GM18505 (cell line): ENCODE results near the gene FAM131A.
"Not testable (repeated sequence)": the region's sequence is repeated elsewhere in the genome, so short reads cannot be mapped to it uniquely, and the experiment has no call there.

Source experiments
- ATAC-seq: cut with Tn5 transposase; IDR thresholded peaks from one replicate; pipeline ENCODE4 v1.9.1; 2021; ENCODE audit not compliant: unreplicated experiment
- POLR2A ChIP-seq: IDR thresholded peaks from 4 replicates; pipeline ENCODE4 v1.6.1; 2011; ENCODE audit warnings: borderline replicate concordance; ENCODE audit not compliant: insufficient read depth, insufficient read length; ENCODE audit errors: extremely low read depth

Gene FAM131A

DNA sequence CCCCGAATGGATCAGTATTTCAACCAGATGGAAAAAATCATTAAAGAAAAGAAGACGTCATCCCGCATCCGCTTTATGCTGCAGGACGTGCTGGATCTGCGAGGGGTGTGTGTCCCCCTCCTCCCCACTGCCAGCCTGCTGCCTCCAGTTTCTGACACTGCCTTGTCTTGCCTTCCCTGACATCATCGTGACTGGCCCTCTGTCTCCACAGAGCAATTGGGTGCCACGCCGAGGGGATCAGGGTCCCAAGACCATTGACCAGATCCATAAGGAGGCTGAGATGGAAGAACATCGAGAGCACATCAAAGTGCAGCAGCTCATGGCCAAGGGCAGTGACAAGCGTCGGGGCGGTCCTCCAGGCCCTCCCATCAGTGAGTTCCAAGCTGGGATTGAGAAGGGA is 12.1 kb upstream of the FAM131A start:
- TF ChIP-seq POLR2A, result no peak
- ATAC-seq, result no peak

DNA sequence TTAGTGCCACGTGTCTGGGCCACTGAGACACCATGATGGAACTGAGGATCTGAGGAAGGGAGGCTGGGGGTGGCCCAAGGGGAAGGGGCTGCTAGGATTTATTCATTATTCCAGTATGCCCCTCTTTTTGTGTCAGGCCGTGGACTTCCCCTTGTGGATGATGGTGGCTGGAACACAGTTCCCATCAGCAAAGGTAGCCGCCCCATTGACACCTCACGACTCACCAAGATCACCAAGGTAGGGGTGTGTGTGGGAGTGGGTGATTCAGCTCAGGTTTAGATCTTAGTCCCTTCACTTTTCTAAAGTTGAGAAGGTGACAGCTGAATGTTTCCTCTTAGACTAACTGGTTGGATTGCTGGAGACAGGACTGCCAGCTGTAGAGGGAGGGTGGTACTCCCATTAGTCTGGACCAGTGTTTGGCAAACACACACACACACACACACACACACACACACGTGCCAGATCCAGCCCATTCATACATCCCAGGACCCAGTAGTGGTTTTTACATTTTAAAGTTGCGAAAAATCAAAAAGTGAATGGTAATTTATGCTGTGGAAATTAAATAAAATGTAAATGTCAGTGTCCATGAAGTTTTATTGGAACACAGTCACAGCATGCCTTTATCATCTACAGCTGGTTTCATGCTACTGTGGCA is 11.6 kb upstream of the FAM131A start:
- no peak for ATAC-seq

DNA sequence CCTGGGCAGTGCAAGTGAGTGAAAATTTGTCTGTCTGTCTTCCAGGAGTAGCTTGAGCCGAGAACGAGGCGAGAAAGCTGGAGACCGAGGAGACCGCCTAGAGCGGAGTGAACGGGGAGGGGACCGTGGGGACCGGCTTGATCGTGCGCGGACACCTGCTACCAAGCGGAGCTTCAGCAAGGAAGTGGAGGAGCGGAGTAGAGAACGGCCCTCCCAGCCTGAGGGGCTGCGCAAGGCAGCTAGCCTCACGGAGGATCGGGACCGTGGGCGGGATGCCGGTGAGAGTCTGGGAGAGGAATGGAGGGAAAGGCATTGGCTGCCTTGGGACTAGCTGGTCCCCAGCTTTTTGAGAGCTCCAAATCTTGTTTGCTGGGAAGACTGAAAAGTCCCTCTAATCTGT is 10.2 kb upstream of the FAM131A start:
- no peak for ATAC-seq
- no peak for TF ChIP-seq POLR2A

More for the DNA sequence above, 11.6 kb upstream of the FAM131A start:
- TF ChIP-seq POLR2A, result no peak

DNA sequence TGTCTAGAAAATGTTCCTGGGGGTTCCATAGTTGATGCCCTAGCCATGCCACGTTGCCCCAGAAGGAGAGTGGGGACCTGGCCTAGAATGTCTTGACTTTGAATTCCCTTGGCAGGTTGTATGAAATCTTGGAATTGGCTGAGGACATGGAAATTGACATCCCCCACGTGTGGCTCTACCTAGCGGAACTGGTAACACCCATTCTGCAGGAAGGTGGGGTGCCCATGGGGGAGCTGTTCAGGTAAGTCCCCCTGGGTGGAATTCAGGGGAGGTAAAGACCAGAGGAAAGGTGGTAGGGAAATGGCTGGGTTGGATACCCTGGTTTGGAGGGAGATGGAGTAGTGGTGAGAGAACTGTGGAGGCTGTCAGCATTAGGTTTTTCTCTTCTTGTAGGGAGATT is 8.9 kb upstream of the FAM131A start:
- TF ChIP-seq POLR2A, result no peak
- ATAC-seq, result no peak

DNA sequence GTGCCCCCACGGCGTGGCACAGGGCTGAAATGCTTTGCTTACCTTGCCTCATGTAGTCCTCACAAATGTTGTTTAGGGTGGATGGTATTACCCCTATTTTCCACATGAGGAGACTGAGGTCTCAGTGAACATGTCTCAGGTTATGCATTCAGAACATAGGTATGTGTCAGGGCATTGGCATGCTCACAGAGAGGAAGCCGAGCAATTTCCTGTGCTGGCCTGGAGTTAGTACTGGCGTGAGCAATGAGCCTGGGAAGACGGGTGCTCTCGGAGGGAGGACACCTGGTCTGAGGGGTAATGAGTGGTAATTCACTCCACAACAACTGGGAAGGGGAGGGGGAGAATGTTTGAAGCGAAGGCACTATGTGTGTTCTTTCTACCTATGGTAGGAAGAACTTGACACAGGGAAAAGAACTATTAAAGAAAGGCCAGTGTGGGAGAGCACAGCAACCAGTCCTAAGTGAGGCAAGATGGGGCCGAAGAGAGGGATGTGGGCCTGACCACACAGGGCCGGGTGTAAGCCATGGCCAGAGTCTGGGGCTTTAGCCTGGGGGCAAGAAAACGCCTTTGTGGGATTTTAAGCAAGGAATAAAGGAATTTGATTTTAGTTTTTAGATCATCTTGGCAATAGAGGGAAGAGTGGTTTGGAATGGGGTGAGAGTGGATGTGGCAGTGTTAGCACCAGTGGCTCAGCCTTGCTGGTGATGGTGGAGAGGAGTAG is 4.9 kb upstream of the FAM131A start:
- no peak for ATAC-seq
- no peak for TF ChIP-seq POLR2A

DNA sequence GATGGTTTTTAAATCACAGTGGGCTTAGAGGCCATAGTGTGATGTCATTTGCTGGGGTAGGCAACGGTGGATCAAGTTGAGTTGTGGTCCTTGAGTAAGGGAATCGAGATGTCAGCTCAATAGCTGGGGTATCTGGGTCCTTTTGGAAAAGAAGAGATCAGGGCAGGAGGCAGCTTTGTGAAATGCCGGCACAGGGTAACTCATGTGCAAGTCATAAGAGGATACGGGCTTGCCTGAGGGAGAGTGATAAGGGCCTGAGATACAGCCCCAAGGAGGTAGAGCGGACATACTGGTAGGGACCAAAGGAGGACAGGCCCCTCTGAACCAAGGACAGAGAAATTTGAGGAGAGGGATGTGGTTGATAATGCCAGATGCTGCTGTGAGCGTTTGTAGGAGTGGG is 4.2 kb upstream of the FAM131A start:
- no peak for ATAC-seq
- no peak for TF ChIP-seq POLR2A

DNA sequence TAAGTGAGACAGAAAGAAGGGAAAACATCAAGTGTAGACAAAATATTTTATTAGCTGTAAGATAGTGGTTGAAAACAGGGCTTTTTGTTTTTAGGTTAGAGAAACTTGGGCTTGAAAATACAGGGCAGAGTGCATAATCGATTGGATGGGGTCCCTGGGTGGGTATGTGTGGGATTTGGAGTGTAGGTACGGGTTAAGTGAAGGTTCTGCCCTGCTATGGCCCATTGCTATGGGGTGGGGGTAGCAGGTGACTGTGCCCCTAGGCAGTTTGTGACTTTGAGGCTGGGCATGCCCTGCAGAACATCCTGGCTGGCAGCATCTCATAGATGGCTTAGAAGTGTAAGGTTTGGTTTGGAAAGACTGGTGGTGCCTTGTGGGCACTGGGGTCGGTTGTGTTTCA is 3.7 kb upstream of the FAM131A start:
- ATAC-seq, result no peak
- no peak for TF ChIP-seq POLR2A

DNA sequence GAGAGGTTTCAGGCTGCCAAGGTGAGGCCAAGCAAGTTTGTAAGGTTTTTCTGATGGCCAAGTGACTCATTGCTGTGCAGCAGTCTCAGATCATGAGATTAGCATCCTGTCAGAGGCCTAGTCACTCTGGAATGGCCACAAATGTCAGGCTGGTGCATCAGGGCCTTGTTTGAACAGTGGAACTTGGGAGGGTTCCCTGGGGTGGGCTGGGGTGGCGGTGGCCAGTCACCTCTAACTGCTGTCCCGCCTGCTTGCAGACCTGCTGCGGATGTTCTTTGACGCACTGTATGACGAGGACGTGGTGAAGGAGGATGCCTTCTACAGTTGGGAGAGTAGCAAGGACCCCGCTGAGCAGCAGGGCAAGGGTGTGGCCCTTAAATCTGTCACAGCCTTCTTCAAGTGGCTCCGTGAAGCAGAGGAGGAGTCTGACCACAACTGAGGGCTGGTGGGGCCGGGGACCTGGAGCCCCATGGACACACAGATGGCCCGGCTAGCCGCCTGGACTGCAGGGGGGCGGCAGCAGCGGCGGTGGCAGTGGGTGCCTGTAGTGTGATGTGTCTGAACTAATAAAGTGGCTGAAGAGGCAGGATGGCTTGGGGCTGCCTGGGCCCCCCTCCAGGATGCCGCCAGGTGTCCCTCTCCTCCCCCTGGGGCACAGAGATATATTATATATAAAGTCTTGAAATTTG is 2.8 kb upstream of the FAM131A start:
- TF ChIP-seq POLR2A, result no peak
- no peak for ATAC-seq

DNA sequence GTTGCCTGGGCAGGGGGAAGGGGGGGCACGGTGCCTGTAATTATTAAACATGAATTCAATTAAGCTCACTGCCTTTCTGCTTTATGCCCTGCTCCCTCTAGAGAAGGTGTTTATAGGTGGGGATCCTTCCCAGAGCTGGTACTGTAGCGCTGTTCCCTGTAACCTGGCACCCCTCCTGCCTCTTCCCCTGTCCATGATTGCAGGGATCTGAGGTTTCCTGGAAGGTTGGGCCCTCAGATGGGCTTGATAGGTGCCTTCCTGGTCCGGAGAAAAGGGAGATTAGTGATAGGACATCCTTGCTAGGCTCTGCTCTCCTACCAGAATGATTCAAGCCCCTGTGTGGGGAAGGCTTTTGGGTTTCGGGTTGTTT is 2.1 kb upstream of the FAM131A start:
- ATAC-seq, result no peak
- TF ChIP-seq POLR2A, result no peak

DNA sequence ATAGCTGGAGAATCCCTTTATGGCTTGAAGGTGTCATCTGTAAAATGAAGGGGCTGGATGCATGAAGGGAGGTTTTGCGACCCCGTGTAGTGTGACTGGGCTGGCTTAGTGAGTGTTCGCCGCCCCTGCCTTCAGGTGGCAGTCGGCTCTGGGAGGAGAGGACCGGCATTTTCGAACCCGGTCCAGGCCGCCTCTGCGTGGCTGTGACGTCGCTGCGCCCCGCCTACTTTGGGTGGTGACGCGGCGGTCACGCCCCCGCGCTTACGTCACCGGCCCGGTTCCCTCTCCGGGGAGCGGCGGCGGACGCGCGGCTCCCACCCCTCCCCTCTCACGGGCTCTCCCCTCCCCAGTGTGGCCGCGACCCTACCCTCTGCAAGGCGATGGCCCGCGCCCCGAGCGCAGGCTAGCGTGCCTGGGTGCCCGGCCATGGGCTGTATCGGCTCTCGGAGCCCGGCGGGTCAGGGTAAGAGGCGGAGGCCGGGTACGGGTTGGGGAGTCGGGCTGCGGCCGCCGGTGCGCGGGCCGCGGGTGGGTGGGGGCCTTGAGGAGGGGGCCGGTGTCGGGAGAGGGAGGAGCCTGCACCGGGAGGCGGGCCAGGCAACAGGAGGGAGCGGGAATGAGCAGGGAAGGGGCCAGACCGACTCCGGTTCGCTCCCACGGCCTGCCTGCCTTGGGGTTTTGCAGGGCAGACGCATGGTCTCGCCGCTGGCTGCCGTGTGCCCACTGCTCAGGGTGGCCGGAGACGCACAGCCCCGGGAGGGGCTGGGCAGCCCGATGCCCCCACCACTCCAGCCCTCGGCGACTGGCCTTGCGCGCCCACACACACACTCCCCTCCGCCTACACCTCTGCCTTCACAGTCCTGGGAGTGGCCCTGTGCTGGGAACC is 1.5 kb upstream of the FAM131A start:
- peak; percentile 81 for ATAC-seq
- peak; percentile 50 for TF ChIP-seq POLR2A

DNA sequence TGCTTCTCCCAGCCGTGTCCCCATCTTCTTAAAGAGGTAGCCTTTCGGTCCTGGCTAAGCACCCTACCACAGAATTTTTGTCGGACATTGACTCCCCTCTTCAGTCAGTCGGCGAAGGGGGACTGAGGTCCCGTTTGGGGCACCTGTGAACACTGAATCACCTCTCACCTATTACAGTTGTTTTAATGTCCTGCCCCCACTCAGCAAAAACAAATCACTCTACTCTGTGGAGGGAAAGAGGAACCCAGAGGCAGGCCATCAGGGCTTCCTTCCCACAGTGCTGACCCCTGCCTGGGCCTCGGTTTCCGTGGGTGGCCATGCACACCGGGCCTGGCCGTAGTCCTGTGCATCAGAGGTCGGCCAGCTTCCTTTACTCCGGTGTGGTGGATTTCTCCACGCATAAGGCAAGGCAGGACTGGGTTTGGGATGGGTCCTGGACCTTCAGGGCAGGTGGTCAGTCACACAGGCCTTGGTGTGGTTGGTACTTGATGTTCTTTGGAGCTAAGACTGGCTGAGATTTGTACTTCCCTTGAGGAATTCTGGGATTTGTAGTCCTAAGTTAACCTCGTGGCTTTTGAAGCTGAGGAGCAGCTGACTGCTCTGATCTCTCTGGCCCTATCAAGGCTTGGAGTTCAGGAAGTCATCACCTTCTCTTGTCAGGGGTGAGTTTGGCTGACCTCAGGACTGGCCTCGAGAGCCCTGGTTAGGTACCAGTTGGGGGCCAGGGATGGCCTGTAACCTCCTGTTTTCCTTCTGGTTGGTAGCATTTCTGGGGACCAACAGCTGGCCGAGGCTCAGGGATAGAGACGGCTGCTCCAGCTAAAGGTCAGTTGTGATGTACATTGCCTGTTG is 627 bp upstream of the FAM131A start:
- no peak for ATAC-seq
- no peak for TF ChIP-seq POLR2A

DNA sequence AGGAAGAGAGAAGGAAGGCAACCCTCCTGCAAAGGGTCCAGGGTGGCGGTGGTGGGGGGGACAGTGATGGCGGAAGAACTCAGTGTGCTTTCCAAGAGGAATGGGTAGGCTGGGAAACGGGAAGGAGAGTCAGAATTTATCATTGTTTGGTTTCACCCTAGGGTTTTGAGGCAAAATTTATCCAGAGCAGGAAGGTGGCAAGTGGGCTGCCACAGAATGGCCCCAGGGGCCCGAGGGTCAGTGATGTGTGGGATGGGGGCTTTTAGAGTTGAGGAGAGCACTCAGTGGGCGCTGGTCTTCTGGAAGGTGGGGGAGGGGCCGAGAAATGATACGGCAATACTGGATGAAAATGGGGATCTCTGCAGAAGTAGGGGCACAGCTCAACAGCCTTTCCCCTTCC is 581 bp downstream of the FAM131A start:
- TF ChIP-seq POLR2A, result no peak
- no peak for ATAC-seq

DNA sequence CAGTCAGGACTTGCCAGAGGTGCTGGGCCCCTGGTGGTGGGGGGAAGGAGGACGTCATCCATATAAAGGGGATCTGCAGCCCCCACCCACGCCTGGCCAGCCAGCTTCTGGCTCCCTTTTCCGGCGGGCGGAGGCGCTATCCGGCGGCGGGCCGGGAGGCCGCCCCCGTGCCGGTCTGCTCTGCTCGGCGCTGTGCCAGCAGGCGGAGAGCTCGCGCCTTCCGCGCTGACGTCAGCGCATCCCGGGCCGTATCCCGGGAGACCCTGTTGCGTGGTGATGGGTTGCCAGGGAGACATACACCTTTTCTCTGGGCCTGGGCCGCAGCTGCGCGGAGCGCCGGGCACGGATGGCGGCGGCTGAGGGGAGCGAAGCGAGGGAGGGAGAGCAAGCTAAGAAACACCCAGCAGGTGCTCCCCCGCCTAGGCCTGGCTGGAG is 1.1 kb downstream of the FAM131A start:
- no peak for TF ChIP-seq POLR2A
- ATAC-seq, result no peak

DNA sequence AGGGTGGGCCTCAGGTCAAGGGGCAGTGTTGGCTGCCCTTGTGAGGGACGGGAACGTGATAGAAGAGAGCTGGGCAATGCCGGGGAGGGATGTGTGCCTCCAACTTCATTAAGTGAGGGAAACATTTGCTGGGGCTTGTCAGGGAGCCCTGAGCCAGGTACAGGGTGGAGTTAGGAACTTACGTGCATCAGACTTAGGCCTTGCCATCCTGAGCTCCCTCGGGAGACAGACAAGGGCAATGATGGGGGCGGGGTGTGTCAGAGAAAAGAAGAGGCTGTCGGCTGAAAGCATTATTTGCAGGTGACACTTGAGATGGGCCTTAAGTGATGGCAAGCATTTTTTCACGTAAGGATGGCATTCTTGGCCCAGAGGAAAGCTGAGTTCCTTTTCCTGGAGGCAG is 1.6 kb downstream of the FAM131A start:
- no peak for TF ChIP-seq POLR2A
- ATAC-seq, result no peak

DNA sequence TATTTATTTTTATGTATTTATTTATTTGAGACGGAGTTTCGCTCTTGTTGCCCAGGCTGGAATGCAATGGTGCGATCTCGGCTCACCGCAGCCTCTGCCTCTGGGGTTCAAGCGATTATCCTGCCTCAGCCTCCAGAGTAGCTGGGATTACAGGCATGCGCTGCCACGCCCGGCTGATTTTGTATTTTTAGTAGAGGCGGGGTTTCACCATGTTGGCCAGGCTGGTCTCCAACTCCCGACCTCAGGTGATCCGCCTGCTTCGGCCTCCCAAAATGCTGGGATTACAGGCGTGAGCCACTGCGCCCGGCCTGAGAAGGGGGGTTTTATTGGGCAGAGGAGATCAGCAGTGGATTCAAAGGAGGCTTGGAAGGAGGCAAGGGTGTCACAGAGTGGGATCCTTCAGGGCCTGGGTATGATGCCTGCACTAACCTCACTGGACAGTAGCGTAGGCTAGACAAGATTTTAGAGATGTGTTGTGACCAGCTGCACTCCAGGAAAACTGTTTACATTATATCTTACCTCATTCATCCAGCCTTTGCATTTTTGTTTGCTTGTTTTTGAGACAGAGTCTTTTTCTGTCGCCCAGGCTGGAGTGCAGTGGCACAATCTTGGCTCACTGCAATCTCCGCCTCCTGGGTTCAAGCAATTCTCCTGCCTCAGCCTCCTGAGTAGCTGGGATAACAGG is 2.2 kb downstream of the FAM131A start:
- not testable (repeated sequence) for ATAC-seq
